Measurements from ENCODE around the gene AHSP. TPM values are rescaled to one million over a fixed set of nuclear protein-coding genes. Genes with fewer than 3 reads are reported as not detected.

Gene AHSP
- total and polyA plus RNA-seq, 10 of the 15 experiments (the other 5 are each of a cell fraction or from before 2014, with no cell fraction given), result not detected

- TF ChIP-seq, protein P1, sequence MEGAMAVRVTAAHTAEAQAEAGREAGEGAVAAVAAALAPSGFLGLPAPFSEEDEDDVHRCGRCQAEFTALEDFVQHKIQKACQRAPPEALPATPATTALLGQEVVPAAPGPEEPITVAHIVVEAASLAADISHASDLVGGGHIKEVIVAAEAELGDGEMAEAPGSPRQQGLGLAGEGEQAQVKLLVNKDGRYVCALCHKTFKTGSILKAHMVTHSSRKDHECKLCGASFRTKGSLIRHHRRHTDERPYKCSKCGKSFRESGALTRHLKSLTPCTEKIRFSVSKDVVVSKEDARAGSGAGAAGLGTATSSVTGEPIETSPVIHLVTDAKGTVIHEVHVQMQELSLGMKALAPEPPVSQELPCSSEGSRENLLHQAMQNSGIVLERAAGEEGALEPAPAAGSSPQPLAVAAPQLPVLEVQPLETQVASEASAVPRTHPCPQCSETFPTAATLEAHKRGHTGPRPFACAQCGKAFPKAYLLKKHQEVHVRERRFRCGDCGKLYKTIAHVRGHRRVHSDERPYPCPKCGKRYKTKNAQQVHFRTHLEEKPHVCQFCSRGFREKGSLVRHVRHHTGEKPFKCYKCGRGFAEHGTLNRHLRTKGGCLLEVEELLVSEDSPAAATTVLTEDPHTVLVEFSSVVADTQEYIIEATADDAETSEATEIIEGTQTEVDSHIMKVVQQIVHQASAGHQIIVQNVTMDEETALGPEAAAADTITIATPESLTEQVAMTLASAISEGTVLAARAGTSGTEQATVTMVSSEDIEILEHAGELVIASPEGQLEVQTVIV (IDR thresholded peaks at IDR 0.05; ENCODE audit: borderline replicate concordance, partially characterized antibody), result no peak
- TF ChIP-seq, protein P2, sequence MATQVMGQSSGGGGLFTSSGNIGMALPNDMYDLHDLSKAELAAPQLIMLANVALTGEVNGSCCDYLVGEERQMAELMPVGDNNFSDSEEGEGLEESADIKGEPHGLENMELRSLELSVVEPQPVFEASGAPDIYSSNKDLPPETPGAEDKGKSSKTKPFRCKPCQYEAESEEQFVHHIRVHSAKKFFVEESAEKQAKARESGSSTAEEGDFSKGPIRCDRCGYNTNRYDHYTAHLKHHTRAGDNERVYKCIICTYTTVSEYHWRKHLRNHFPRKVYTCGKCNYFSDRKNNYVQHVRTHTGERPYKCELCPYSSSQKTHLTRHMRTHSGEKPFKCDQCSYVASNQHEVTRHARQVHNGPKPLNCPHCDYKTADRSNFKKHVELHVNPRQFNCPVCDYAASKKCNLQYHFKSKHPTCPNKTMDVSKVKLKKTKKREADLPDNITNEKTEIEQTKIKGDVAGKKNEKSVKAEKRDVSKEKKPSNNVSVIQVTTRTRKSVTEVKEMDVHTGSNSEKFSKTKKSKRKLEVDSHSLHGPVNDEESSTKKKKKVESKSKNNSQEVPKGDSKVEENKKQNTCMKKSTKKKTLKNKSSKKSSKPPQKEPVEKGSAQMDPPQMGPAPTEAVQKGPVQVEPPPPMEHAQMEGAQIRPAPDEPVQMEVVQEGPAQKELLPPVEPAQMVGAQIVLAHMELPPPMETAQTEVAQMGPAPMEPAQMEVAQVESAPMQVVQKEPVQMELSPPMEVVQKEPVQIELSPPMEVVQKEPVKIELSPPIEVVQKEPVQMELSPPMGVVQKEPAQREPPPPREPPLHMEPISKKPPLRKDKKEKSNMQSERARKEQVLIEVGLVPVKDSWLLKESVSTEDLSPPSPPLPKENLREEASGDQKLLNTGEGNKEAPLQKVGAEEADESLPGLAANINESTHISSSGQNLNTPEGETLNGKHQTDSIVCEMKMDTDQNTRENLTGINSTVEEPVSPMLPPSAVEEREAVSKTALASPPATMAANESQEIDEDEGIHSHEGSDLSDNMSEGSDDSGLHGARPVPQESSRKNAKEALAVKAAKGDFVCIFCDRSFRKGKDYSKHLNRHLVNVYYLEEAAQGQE (IDR thresholded peaks at IDR 0.05; ENCODE audit: low read depth, low read length), result no peak
Measured at GRCh38 chr16:31480851-31481536, 46.7 kb upstream of the AHSP start (continued).

GRCh38 chr16:31483081-31483480, 44.6 kb upstream of the AHSP start, which contains the start of gene SLC5A2:
Gene SLC5A2, plus strand, starts transcription at chr16:31483123. Its CDS starts 14 bp downstream, at chr16:31483137.
- Histone ChIP-seq H3K27ac (ENCODE audit: control insufficient read depth, insufficient read depth) (no peak within 1 kb of the TSS), H3K4me1 (ENCODE audit: control insufficient read depth, insufficient read depth, low read length) (0 out of 2 replicates have a peak, but pooled peaks cover 2% of the 10 kb centered on the region), H2AFZ (ENCODE audit: control insufficient read depth, low read depth, low read length) (no peak within 1 kb of the TSS), H3K27me3 (replicated peaks in 1 of 2; ENCODE audit: control insufficient read depth in 2 of 2, insufficient read depth in 2 of 2, low read length in 1 of 2) (peaks cover 0 to 6% of the 10 kb centered on the region in 2 experiments; a peak in 3 of 4 replicates), H3K9me3 (replicated peaks; ENCODE audit: control insufficient read depth, insufficient read depth, low read length) (no peaks in the 10 kb centered on the region), H3K4me2 (ENCODE audit: control insufficient read depth, insufficient read depth) (no peak within 1 kb of the TSS), H3K4me3 (no peak within 1 kb of the TSS), H3K79me2 (ENCODE audit: control insufficient read depth, insufficient read depth, low read length) (no peaks in the 10 kb centered on the region), H3K36me3 (ENCODE audit: control insufficient read depth in 2 of 2, insufficient read depth in 2 of 2, low read length in 1 of 2) (no peaks in the 10 kb centered on the region; a peak in 1 of 4 replicates), H3K9ac (ENCODE audit: control insufficient read depth, insufficient read depth, low read length) (no peak within 1 kb of the TSS), H4K20me1 (ENCODE audit: control insufficient read depth, insufficient read depth) (no peaks in the 10 kb centered on the region)
- FAIRE-seq (no peak), DNase-seq (ENCODE audit: low read depth, low spot score) (no peak), ATAC-seq (no peak)
- no TSS peak for BruUV-seq (replicated peaks)
- ChIA-PET SMC1A (ENCODE audit: uncharacterized antibody, unreplicated experiment) (interaction anchor here (0.6 kb wide), 1 partner anchor 383 kb away, joined by 3 read pairs; no protein-coding TSS in a partner anchor), CTCF (no interaction called here), POLR2A (no interaction called here), RAD21 (ENCODE audit: unreplicated experiment) (no interaction called here)
- intact Hi-C loops (cut with micrococcal nuclease; ENCODE audit: unreplicated experiment) (no loop called here), in situ Hi-C loops (cut with MboI) (no loop called here)
- WGBS (ENCODE audit: insufficient coverage, insufficient replicate concordance, low lambda C conversion rate, missing lambda C conversion rate), result 18% methylated on average over 4 of the region's 4 CpGs
- TF ChIP-seq TAF1 (IDR thresholded peaks at IDR 0.05; ENCODE audit: borderline replicate concordance, low read depth, low read length) (no peak), EP300 (IDR thresholded peaks at IDR 0.05; ENCODE audit: borderline replicate concordance in 1 of 2, control insufficient read depth in 1 of 2, low read depth in 2 of 2, low read length in 2 of 2) (no peak), HCFC1 (IDR thresholded peaks at IDR 0.05; ENCODE audit: low read length) (no peak), ZNF274 (IDR thresholded peaks at IDR 0.05; ENCODE audit: insufficient read depth, insufficient read length) (no peak), ZSCAN29 (IDR thresholded peaks at IDR 0.05) (no peak), MTA2 (IDR thresholded peaks at IDR 0.05; ENCODE audit: low read depth) (no peak), SIX5 (IDR thresholded peaks at IDR 0.05; ENCODE audit: low read depth, low read length, severe bottlenecking) (no peak), MYC (IDR thresholded peaks at IDR 0.05; ENCODE audit: insufficient read depth, insufficient read length, insufficient replicate concordance, low read length, severe bottlenecking) (no peak)
- TF ChIP-seq, protein P3, sequence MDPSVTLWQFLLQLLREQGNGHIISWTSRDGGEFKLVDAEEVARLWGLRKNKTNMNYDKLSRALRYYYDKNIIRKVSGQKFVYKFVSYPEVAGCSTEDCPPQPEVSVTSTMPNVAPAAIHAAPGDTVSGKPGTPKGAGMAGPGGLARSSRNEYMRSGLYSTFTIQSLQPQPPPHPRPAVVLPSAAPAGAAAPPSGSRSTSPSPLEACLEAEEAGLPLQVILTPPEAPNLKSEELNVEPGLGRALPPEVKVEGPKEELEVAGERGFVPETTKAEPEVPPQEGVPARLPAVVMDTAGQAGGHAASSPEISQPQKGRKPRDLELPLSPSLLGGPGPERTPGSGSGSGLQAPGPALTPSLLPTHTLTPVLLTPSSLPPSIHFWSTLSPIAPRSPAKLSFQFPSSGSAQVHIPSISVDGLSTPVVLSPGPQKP (IDR thresholded peaks at IDR 0.05; ENCODE audit: low read depth, low read length), result no peak
- TF ChIP-seq, protein P1 (IDR thresholded peaks at IDR 0.05; ENCODE audit: borderline replicate concordance, partially characterized antibody), result no peak

All from GM12878 (cell line).